DND-41 (cell line): ENCODE results near the gene TNS1.

Source experiments
- EZH2 ChIP-seq: IDR thresholded peaks from 3 replicates; pipeline ENCODE4 v1.6.1; 2012; ENCODE audit warnings: borderline replicate concordance, low read depth, mild to moderate bottlenecking, moderate library complexity, low read length, inconsistent platforms; ENCODE audit not compliant: severe bottlenecking
- TF ChIP-seq, protein P1 (sequence below): IDR thresholded peaks from 2 replicates; pipeline ENCODE4 v1.5.1; 2012; ENCODE audit warnings: borderline replicate concordance, low read length, moderate library complexity, mild to moderate bottlenecking; ENCODE audit not compliant: poor library complexity, severe bottlenecking; ENCODE audit errors: extremely low read depth

DNA sequence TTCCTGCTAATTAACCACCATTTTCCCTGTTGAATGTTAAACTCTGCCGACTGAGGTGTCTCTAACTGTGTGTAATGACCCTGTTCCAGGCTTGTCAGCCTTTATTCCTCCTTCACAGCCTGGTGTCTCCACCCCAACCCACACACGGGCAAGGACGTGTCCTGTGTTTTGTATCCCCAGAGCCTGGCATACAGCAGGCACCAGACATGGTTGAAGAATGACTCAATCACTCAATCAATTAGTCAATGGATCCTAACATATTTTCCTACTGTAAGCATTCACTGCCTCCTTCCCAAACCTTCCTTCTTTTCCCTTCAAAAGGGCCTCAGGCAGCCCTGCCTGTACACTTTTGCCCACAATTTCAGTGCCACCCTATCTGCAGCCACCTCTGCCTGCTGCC lies 2.7 kb upstream of the TNS1 start:
- TF ChIP-seq, protein P1, sequence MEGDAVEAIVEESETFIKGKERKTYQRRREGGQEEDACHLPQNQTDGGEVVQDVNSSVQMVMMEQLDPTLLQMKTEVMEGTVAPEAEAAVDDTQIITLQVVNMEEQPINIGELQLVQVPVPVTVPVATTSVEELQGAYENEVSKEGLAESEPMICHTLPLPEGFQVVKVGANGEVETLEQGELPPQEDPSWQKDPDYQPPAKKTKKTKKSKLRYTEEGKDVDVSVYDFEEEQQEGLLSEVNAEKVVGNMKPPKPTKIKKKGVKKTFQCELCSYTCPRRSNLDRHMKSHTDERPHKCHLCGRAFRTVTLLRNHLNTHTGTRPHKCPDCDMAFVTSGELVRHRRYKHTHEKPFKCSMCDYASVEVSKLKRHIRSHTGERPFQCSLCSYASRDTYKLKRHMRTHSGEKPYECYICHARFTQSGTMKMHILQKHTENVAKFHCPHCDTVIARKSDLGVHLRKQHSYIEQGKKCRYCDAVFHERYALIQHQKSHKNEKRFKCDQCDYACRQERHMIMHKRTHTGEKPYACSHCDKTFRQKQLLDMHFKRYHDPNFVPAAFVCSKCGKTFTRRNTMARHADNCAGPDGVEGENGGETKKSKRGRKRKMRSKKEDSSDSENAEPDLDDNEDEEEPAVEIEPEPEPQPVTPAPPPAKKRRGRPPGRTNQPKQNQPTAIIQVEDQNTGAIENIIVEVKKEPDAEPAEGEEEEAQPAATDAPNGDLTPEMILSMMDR, result no peak
- no peak for TF ChIP-seq EZH2
